Measurements from ENCODE around the gene MAP4K5.

The MAP4K5 gene

DNA sequence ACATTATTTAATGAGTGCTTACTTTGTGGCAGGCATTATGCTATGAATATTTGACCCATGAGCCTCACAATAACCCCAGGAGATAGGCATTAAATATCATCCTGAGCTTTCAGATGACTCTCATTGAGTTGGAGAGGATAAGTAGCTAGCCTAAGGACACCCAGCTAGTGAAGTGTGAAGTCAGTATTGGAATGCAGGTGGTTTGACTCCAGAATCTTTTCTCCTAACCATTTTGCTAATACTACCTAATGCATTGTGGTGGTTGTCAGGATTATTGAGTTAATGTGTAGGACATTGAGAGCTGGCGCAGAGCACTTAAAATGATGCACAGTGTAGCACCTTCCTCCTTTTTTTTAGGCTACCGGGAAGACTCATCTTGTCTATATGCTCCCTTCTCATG is 131.9 kb downstream of the MAP4K5 start:
- no peak overlapping the region for H3K27ac ChIP-seq (ENCODE audit: low read length)
- H3F3A ChIP-seq (ENCODE audit: insufficient read depth, low read length) = no peaks in the 10 kb centered on the region
- no peak overlapping the region for H3K4me2 ChIP-seq (ENCODE audit: low read depth, low read length)
- no peak overlapping the region for H3K9ac ChIP-seq (ENCODE audit: low read length)
- no peak overlapping the region for H3K4me3 ChIP-seq (ENCODE audit: low read length)
- H3K4me1 ChIP-seq (ENCODE audit: low read length) = no peaks in the 10 kb centered on the region
- TF ChIP-seq, protein P1, sequence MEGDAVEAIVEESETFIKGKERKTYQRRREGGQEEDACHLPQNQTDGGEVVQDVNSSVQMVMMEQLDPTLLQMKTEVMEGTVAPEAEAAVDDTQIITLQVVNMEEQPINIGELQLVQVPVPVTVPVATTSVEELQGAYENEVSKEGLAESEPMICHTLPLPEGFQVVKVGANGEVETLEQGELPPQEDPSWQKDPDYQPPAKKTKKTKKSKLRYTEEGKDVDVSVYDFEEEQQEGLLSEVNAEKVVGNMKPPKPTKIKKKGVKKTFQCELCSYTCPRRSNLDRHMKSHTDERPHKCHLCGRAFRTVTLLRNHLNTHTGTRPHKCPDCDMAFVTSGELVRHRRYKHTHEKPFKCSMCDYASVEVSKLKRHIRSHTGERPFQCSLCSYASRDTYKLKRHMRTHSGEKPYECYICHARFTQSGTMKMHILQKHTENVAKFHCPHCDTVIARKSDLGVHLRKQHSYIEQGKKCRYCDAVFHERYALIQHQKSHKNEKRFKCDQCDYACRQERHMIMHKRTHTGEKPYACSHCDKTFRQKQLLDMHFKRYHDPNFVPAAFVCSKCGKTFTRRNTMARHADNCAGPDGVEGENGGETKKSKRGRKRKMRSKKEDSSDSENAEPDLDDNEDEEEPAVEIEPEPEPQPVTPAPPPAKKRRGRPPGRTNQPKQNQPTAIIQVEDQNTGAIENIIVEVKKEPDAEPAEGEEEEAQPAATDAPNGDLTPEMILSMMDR (IDR thresholded peaks at IDR 0.05; ENCODE audit: low read length) = no peak
- no peak for TF ChIP-seq EZH2 (optimal IDR thresholded peaks at IDR 0.05; ENCODE audit: low read depth, low read length)
- no peaks in the 10 kb centered on the region for H3K9me2 ChIP-seq (replicated peaks; ENCODE audit: insufficient read depth, low read length)
- DNase-seq = no peak
- H3K36me3 ChIP-seq (replicated peaks; ENCODE audit: insufficient read depth, low read length) = no peaks in the 10 kb centered on the region
- no peaks in the 10 kb centered on the region for H3K27me3 ChIP-seq (replicated peaks; ENCODE audit: insufficient read depth, low read length)
- no peaks in the 10 kb centered on the region for H3K9me3 ChIP-seq (replicated peaks; ENCODE audit: insufficient read depth, low read length)
- H3K79me2 ChIP-seq (ENCODE audit: low read length) = no peaks in the 10 kb centered on the region
- no peak overlapping the region for H2AFZ ChIP-seq (ENCODE audit: low read length)
- no peaks in the 10 kb centered on the region for H4K20me1 ChIP-seq (ENCODE audit: insufficient read depth, low read length)

DNA sequence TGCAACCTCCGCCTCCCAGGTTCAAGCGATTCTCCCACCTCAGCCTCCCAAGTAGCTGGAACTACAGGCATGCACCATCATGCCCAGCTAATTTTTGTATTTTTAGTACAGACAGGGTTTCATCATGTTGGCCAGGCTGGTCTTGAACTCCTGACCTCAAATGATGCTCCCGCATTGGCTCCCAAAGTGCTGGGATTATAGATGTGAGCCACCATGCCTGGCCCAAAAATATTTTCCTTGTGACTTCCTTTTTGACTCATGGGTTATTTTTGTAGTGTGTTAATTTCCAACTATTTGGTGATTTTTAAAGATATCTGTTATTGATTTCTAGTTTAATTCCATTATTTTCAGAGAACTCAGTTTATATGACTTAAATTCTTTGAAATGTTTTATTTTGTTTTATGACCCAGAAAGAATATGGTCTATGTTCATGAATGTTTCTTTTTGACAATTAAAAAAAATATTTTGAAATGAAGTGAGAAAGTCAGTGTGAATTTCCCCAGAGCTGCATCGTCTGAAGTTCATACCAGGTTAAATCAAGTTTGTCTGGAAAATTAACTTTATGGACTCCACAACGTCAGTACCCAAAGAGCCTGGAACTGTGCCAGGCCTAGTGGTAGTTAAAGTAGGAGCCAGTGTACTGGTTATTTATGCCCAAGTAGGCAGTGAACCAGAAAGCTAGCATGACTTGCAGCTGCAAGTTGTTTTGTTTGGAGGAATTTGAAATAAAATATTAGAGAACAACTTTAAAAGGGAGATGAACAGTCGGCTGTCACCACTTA is 132.9 kb downstream of the MAP4K5 start:
- Histone ChIP-seq H3K4me1 (ENCODE audit: low read length) (no peaks in the 10 kb centered on the region), H2AFZ (ENCODE audit: low read length) (no peak overlapping the region), H3K9ac (ENCODE audit: low read length) (no peak overlapping the region), H4K20me1 (ENCODE audit: insufficient read depth, low read length) (no peaks in the 10 kb centered on the region), H3K9me2 (replicated peaks; ENCODE audit: insufficient read depth, low read length) (no peaks in the 10 kb centered on the region), H3F3A (ENCODE audit: insufficient read depth, low read length) (no peaks in the 10 kb centered on the region), H3K27me3 (replicated peaks; ENCODE audit: insufficient read depth, low read length) (no peaks in the 10 kb centered on the region), H3K4me3 (ENCODE audit: low read length) (no peak overlapping the region), H3K79me2 (ENCODE audit: low read length) (no peaks in the 10 kb centered on the region), H3K9me3 (replicated peaks; ENCODE audit: insufficient read depth, low read length) (no peaks in the 10 kb centered on the region), H3K27ac (ENCODE audit: low read length) (no peak overlapping the region), H3K36me3 (replicated peaks; ENCODE audit: insufficient read depth, low read length) (no peaks in the 10 kb centered on the region), H3K4me2 (ENCODE audit: low read depth, low read length) (no peak overlapping the region)
- TF ChIP-seq EZH2 (optimal IDR thresholded peaks at IDR 0.05; ENCODE audit: low read depth, low read length) = no peak
- TF ChIP-seq EZH2phosphoT487 (IDR thresholded peaks at IDR 0.05; ENCODE audit: low read length) = no peak
- TF ChIP-seq, protein P1 (IDR thresholded peaks at IDR 0.05; ENCODE audit: low read length) = no peak
- DNase-seq = no peak

DNA sequence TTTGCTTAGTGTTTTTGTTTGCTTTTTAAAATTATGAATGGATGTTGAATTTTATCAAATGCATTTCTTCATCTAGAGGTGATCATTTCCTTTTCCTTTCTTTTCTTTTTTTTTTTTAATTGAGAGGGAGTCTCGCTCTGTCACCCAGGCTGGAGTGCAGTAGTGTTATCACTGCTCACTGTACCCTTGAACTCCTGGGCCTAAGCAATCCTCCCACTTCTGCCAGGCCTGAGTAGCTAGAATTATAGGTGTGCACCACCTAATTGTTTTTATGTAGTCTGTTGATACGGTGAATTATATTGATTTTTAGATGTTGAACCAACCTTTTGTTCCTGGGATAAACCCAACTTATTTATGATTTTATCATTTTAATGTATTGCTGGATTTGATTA is 134.2 kb downstream of the MAP4K5 start:
- no peak overlapping the region for H3K27ac ChIP-seq (ENCODE audit: low read length)
- TF ChIP-seq EZH2 (optimal IDR thresholded peaks at IDR 0.05; ENCODE audit: low read depth, low read length) = no peak
- no peak for TF ChIP-seq EZH2phosphoT487 (IDR thresholded peaks at IDR 0.05; ENCODE audit: low read length)
- TF ChIP-seq, protein P1 (IDR thresholded peaks at IDR 0.05; ENCODE audit: low read length) = no peak
- H3K9me3 ChIP-seq (replicated peaks; ENCODE audit: insufficient read depth, low read length) = no peaks in the 10 kb centered on the region
- H3K36me3 ChIP-seq (replicated peaks; ENCODE audit: insufficient read depth, low read length) = no peaks in the 10 kb centered on the region
- DNase-seq = no peak
- no peaks in the 10 kb centered on the region for H3F3A ChIP-seq (ENCODE audit: insufficient read depth, low read length)
- H2AFZ ChIP-seq (ENCODE audit: low read length) = no peak overlapping the region
- no peak overlapping the region for H3K9ac ChIP-seq (ENCODE audit: low read length)
- no peaks in the 10 kb centered on the region for H3K27me3 ChIP-seq (replicated peaks; ENCODE audit: insufficient read depth, low read length)
- no peak overlapping the region for H3K4me3 ChIP-seq (ENCODE audit: low read length)
- no peak overlapping the region for H3K4me2 ChIP-seq (ENCODE audit: low read depth, low read length)
- no peaks in the 10 kb centered on the region for H4K20me1 ChIP-seq (ENCODE audit: insufficient read depth, low read length)
- H3K4me1 ChIP-seq (ENCODE audit: low read length) = no peaks in the 10 kb centered on the region
- no peaks in the 10 kb centered on the region for H3K9me2 ChIP-seq (replicated peaks; ENCODE audit: insufficient read depth, low read length)
- H3K79me2 ChIP-seq (ENCODE audit: low read length) = no peaks in the 10 kb centered on the region
